GM12891 (cell line): ENCODE data around the gene ALDH5A1. TPM values are rescaled to one million over a fixed set of nuclear protein-coding genes. Genes with fewer than 3 reads are reported as not detected.

Experiments
- DNase-seq: peaks from one replicate; pipeline ENCODE4 v3.0.0; 2011; ENCODE audit warnings: low spot score; ENCODE audit not compliant: insufficient read length
- FAIRE-seq: peaks from 2 replicates; lab custom pipeline; 2011; peaks lifted over from hg19 to GRCh38; lab: Jason Lieb, UNC
- PAX5 ChIP-seq: IDR thresholded peaks from 2 replicates; pipeline ENCODE4 v1.6.1; 2011; ENCODE audit warnings: low read length, moderate library complexity, mild to moderate bottlenecking; ENCODE audit not compliant: insufficient read depth, severe bottlenecking
- POLR2A ChIP-seq: IDR thresholded peaks from 2 replicates; pipeline ENCODE4 v1.6.1; 2011; ENCODE audit warnings: low read depth, low read length, control low read depth
- POLR2AphosphoS5 ChIP-seq: IDR thresholded peaks from 2 replicates; pipeline ENCODE4 v1.6.1; 2011; ENCODE audit warnings: low read depth, low read length, control low read depth
- POU2F2 ChIP-seq: IDR thresholded peaks from 2 replicates; pipeline ENCODE4 v1.6.1; 2011; ENCODE audit warnings: low read depth, mild to moderate bottlenecking, control low read depth, low read length, moderate library complexity
- SPI1 ChIP-seq: IDR thresholded peaks from 2 replicates; pipeline ENCODE4 v1.6.1; 2011; ENCODE audit warnings: low read depth, low read length, control low read depth
- TAF1 ChIP-seq: IDR thresholded peaks from 2 replicates; pipeline ENCODE4 v1.6.1; 2011; ENCODE audit warnings: low read depth, low read length, control low read depth
- polyA plus RNA-seq: library from polyadenylated mRNA; unstranded; fragments of >200 nt; gene quantifications from one replicate; pipeline ENCODE4 v1.2.1, GENCODE V29; 2012; ENCODE audit warnings: low read depth, missing spikeins, inconsistent platforms; ENCODE audit not compliant: missing spikeins

ALDH5A1 gene
- 15.7 TPM for polyA plus RNA-seq

DNA sequence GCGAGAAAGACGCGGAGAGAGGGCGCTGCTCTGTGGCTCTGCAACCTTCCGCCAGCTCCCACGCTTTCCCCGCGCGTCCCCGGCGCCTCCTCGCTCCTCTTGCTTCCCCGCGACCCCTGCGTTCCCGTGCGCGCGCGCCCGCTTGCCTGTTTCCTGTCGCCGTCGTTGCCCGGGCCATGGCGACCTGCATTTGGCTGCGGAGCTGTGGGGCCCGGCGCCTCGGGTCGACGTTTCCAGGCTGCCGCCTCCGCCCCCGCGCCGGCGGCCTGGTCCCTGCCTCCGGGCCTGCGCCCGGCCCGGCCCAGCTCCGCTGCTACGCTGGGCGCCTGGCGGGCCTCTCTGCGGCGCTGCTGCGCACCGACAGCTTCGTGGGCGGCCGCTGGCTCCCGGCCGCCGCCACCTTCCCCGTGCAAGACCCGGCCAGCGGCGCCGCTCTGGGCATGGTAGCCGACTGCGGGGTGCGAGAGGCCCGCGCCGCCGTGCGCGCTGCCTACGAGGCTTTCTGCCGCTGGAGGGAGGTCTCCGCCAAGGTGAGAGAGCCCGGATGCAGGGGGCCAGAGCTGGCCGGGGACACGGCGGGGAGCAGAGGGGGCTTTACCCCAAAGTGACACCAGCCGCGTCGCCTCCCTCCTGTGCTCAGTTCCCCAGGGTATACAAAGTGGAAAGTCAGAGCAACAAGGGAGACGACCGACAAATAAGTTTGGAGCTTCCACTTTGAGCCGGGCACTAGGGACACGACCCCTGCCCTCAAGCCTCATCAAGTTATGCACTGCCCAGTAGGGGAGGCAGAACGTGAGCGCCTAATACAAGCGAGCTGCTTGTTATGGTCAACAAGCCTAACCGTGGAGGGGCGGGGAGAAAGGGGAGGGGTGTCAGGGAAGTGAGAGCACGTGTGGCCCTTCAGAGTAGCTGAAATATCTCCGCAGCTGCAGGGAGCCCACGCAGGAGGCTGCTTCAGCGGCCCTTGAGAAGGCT is at the start of gene ALDH5A1:
Gene ALDH5A1, plus strand, starts transcription at position 149 of the 975 bp plus-strand sequence. Its CDS starts 28 bp downstream, at position 177.
- DNase-seq (peak; percentile 62), FAIRE-seq (peak; percentile 87)
- TF ChIP-seq POU2F2 (0 out of 2 replicates have a peak, but pooled peaks have one; percentile 4), TAF1 (no peak)

DNA sequence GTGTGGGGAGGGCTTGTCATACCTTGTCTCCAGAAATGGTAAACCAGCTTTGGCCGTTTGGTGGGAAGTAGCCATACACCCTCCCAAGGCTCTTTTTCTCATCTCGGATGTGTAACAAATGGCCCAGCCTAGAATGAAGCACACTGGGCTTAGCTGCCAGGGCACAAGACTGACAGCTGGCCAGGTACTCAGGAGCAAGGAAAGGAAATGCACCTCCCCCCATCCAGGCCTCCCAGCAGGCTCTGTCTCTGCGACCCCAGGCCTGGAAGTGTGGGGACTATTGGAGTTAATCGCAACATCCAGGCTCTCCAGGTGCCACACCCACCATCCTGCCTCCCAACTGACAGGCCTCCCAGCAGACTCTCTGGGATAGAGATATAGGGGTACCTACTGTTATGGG is 49.1 kb upstream of the ALDH5A1 start:
- TF ChIP-seq TAF1 (no peak), POU2F2 (no peak), POLR2AphosphoS5 (no peak), POLR2A (no peak), PAX5 (no peak), SPI1 (no peak)
- FAIRE-seq, result no peak
- no peak for DNase-seq

DNA sequence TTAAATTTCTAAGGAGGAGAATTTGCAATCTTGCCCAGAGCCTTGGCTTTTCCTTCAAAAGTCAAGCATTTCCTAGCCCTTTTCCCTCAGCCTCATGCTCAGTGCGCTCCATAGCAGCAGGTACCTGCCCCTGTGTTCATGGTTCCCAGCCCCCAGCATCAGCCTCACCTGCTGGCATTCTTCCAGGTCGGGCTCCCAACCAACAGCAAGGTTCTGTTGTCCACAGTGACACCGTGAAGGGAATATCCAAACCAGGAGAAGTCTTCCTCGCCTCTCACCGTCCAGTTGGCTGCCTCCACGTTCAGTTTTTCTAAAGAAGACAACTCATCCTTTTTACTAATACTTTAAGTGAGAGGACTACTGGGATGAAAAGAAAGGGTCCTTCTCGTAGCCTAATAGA is 48.1 kb upstream of the ALDH5A1 start:
- no peak for TF ChIP-seq POU2F2
- no peak for TF ChIP-seq POLR2AphosphoS5
- no peak for TF ChIP-seq TAF1
- TF ChIP-seq SPI1, result no peak
- no peak for TF ChIP-seq PAX5
- TF ChIP-seq POLR2A, result no peak
- FAIRE-seq (no peak), DNase-seq (no peak)

DNA sequence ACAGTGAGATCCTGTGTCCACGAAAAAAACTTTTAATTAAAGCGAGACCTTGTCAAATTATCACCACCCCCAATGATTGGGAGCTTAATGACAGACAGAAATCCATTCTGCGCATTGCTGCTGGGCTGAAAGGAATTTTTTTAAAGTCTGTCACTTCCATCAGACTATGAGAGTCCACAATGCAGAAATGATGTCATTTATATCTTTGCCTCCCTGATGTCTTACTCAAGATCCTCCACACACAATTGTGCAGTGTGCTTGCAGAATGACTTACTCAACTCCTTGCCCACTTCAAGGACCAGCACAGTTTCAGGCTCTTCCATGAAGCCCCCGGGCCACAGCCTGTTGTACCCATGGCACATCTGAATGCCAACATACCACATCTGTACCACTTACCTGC is 46.4 kb upstream of the ALDH5A1 start:
- DNase-seq (no peak), FAIRE-seq (no peak)
- TF ChIP-seq POU2F2 (no peak), POLR2A (no peak), POLR2AphosphoS5 (no peak), TAF1 (no peak), SPI1 (no peak), PAX5 (no peak)

DNA sequence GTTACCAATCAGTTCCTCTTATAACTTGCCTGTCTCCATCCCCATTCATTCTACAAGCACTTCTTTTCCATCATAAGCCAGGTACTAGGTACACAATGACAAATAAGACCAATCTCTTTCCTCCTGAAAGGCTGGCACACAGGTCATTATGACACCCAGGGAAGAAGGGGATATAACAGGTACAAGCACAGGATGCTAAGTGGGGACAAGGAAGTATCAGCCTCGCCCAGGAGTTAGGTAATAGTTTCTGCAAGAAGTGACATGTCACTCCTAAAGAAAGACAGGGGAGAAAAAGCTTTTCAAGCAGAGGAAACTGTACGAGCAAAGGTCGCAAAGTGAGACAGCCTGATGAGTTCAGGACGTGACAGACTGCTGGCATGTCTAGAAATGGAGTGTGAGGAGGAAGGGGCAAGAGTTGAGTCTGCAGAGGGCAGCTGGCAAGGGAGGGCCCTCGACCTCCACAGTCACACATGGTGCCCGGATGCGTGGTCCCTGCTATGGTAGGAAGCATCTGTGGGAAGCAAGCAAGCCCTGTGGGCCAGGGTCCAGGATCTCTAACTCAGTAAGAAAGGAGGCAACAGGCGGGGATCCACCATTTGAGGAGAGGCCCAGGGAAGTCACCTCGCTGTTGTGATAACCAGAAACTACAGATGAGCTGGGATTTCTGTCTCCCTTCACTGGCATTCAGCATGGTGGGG is 45.8 kb upstream of the ALDH5A1 start:
- TF ChIP-seq POLR2AphosphoS5, result no peak
- TF ChIP-seq POLR2A, result no peak
- no peak for TF ChIP-seq SPI1
- no peak for TF ChIP-seq POU2F2
- no peak for TF ChIP-seq TAF1
- no peak for TF ChIP-seq PAX5
- no peak for FAIRE-seq
- DNase-seq, result no peak

DNA sequence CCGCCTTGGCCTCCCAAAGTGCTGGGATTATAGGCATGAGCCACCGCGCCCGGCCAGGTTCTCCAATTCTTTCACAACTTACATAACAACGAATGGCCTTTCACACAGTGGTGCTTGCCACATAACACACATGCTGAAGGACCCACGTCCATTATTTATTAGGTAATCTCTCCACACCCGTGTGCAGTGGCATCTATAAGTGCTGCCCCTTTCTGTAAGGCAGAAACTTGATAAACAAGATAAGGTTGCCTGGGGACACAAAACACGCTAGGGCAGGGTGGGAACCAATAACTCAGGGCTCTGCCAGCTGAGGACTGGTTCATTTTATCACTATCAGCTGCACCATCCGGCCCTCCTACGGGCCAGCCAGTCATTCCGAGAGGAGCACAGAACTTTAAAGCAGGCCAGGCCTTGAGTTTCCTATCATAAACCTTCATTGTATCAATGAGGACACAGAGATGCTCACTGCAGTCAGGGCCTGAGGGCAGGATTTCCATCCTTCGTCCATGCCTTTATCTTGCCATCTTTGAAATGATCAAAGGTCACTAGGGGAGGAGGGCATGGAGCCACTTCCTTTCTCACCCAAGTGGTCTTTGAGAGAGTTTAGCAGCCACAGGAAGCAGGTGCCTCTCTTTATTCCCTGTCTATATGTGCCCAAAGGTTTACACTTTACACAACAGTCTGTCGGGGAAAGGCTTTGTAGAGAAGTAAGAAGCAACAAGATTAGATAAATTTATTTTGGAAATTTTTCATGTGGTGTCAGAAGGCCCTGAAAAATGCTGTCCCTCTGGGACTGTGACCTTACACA is 43.0 kb upstream of the ALDH5A1 start:
- FAIRE-seq (no peak), DNase-seq (no peak)
- TF ChIP-seq PAX5 (no peak), POU2F2 (no peak), POLR2A (no peak), SPI1 (no peak)

DNA sequence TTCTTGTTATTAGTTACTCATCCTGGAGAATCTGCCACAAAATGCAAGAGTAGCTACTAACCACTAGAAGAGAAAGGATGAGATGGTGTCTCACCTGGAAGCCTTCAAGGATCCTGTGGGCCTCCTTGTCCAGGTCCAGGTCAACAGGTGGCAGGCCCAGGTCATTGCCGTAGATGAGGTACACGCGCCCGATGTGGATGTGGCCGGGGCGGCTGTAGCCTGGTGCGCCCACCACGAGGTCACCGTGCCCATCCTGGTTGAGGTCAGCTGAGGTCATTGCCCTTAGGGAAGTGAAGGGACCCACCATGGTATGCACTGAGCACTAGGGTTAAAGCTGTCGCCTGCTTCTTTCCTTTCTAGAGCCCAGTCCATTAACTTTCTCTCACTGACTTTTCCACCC is 40.8 kb upstream of the ALDH5A1 start:
- DNase-seq (no peak), FAIRE-seq (no peak)
- TF ChIP-seq PAX5 (no peak), POLR2A (no peak), TAF1 (no peak), POU2F2 (no peak), SPI1 (no peak), POLR2AphosphoS5 (no peak)

DNA sequence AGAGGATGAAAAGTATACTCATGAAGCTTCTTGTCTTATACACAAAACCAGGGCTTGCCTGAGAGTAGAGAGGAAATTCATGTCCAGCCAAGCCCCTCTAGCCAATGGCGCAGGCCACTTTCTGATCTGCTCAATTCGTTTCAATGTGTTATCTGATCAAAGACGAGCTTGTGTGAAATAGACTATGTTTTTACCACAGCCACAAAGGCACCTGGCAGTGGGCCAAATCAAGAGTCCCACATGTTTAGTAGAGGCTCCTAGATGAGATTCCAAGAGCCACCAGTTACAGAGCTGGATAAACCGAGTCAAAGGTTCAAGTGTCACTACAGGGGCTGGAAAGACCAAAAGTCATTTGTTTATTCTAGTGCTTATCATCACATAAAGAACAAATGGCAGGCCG is 40.3 kb upstream of the ALDH5A1 start:
- no peak for FAIRE-seq
- TF ChIP-seq TAF1, result no peak
- TF ChIP-seq PAX5, result no peak
- TF ChIP-seq POU2F2, result no peak
- no peak for TF ChIP-seq SPI1
- TF ChIP-seq POLR2AphosphoS5, result no peak
- TF ChIP-seq POLR2A, result no peak
- DNase-seq, result no peak

- TF ChIP-seq TAF1, result no peak
- no peak for TF ChIP-seq POU2F2
- TF ChIP-seq SPI1, result no peak
- no peak for TF ChIP-seq PAX5
- no peak for TF ChIP-seq POLR2A
- no peak for TF ChIP-seq POLR2AphosphoS5
- FAIRE-seq (no peak), DNase-seq (no peak)
Measured at GRCh38 chr6:24455061-24455460, 39.7 kb upstream of the ALDH5A1 start.

- DNase-seq (no peak), FAIRE-seq (no peak)
- TF ChIP-seq PAX5 (no peak), SPI1 (no peak), POLR2AphosphoS5 (no peak), TAF1 (no peak), POLR2A (no peak), POU2F2 (no peak)
Measured at GRCh38 chr6:24458134-24458533, 36.6 kb upstream of the ALDH5A1 start.
